Fibroblast of lung (primary cell): Measurements from ENCODE around the gene EZH1. TPM values are rescaled to one million over a fixed set of nuclear protein-coding genes. Genes with fewer than 3 reads are reported as not detected.
"Not testable (repeated sequence)": the region's sequence is repeated elsewhere in the genome, so short reads cannot be mapped to it uniquely, and the experiment has no call there.

Experiments used
- DNase-seq, 2 donors: peaks; one replicate each; pipeline versions ENCODE4 v3.0.0 to v3.0.0-alpha.2; 2010; ENCODE audit warnings: low read depth in 2 of 2
- H2AFZ ChIP-seq: 2 replicates; pipeline ENCODE4 v1.5.1; 2012; ENCODE audit warnings: low read length, control low read depth, inconsistent platforms
- H3K27ac ChIP-seq: 2 replicates; pipeline ENCODE4 v1.5.1; 2011; ENCODE audit warnings: low read length, control low read depth; ENCODE audit not compliant: insufficient read depth
- H3K27me3 ChIP-seq: 2 replicates; pipeline ENCODE4 v1.5.1; 2011; ENCODE audit warnings: mild to moderate bottlenecking, low read length; ENCODE audit not compliant: control insufficient read depth, insufficient read depth
- H3K36me3 ChIP-seq: 2 replicates; pipeline ENCODE4 v1.5.1; 2011; ENCODE audit warnings: low read length; ENCODE audit not compliant: control insufficient read depth, insufficient read depth
- H3K4me1 ChIP-seq: 2 replicates; pipeline ENCODE4 v1.5.1; 2011; ENCODE audit warnings: low read length; ENCODE audit not compliant: control insufficient read depth, insufficient read depth; ENCODE audit errors: extremely low read depth
- H3K4me2 ChIP-seq: 2 replicates; pipeline ENCODE4 v1.5.1; 2011; ENCODE audit warnings: low read length, control low read depth; ENCODE audit not compliant: insufficient read depth; ENCODE audit errors: extremely low read depth
- H3K4me3 ChIP-seq, 4 experiments: fragments of 200-600 bp in 1 of 4; sonication (generic) in 1 of 4; replicated peaks in 1 of 4; 2 replicates each; pipeline ENCODE4 v1.5.1; 2011 to 2016; ENCODE audit warnings: low read length in 4 of 4, low read depth in 3 of 4, mild to moderate bottlenecking in 3 of 4, control low read depth in 2 of 4, inconsistent platforms in 1 of 4, mixed read lengths in 1 of 4; ENCODE audit not compliant: insufficient read depth in 1 of 4; ENCODE audit errors: control extremely low read depth in 1 of 4
- H3K79me2 ChIP-seq: 2 replicates; pipeline ENCODE4 v1.5.1; 2012; ENCODE audit warnings: mild to moderate bottlenecking, low read length, inconsistent platforms; ENCODE audit not compliant: control insufficient read depth, insufficient read depth
- H3K9ac ChIP-seq: 2 replicates; pipeline ENCODE4 v1.5.1; 2011; ENCODE audit warnings: mild to moderate bottlenecking, low read length, control low read depth; ENCODE audit not compliant: insufficient read depth
- H3K9me3 ChIP-seq: 2 replicates; pipeline ENCODE4 v1.5.1; 2012; ENCODE audit warnings: low read depth, low read length; ENCODE audit not compliant: control insufficient read depth, insufficient read depth
- H4K20me1 ChIP-seq: 2 replicates; pipeline ENCODE4 v1.5.1; 2011; ENCODE audit warnings: low read length; ENCODE audit not compliant: control insufficient read depth, insufficient read depth; ENCODE audit errors: extremely low read depth
- CTCF ChIP-seq, 2 donors: IDR thresholded peaks in 1 of 2; conservative IDR thresholded peaks in 1 of 2; 1 replicate in 1 of 2; 2 replicates in 1 of 2; pipeline ENCODE4 v1.5.1; 2011 to 2012; ENCODE audit warnings: low read length in 2 of 2, control low read depth in 1 of 2, inconsistent platforms in 1 of 2, low read depth in 1 of 2, mild to moderate bottlenecking in 1 of 2
- EZH2 ChIP-seq: IDR thresholded peaks from 2 replicates; pipeline ENCODE4 v1.5.1; 2012; ENCODE audit warnings: low read length, control low read depth, mild to moderate bottlenecking; ENCODE audit errors: missing control alignments
- polyA plus RNA-seq, 2 donors: library from polyadenylated mRNA; depleted of rRNA in 1 of 2; stranded (reverse) in 1 of 2; unstranded in 1 of 2; fragments of >200 nt; gene quantifications; 2 replicates each; pipeline ENCODE4 v1.2.1, GENCODE V29; 2011 to 2012; ENCODE audit warnings: missing spikeins in 1 of 2
- total RNA-seq: library from RNA; depleted of rRNA; stranded (reverse); fragments of >200 nt; gene quantifications from 2 replicates; pipeline ENCODE4 v1.2.1, GENCODE V29; 2014

EZH1 gene
- total and polyA plus RNA-seq, 2 donors (not counting 1 experiment from before 2014, with no cell fraction given) = 28.6 to 31.9 TPM

- DNase-seq = no peak
- no peak overlapping the region for H3K27ac ChIP-seq
- peaks cover 4% of the 10 kb centered on the region for H3K79me2 ChIP-seq
- no peaks in the 10 kb centered on the region for H4K20me1 ChIP-seq
- no peaks in the 10 kb centered on the region for H3K27me3 ChIP-seq
- no peaks in the 10 kb centered on the region for H3K9me3 ChIP-seq
- no peak overlapping the region for H2AFZ ChIP-seq
- H3K36me3 ChIP-seq = peaks cover 41% of the 10 kb centered on the region
- no peak overlapping the region for H3K9ac ChIP-seq
- H3K4me1 ChIP-seq = peaks cover 24% of the 10 kb centered on the region
- TF ChIP-seq CTCF (conservative IDR thresholded peaks at IDR 0.05 in 1 of 2, IDR thresholded peaks at IDR 0.05 in 1 of 2; ENCODE audit: low read depth in 1 of 2, low read length in 2 of 2) (no peak), EZH2 (no peak)
- H3K4me2 ChIP-seq = no peak overlapping the region
- no peak overlapping the region for H3K4me3 ChIP-seq
Measured at GRCh38 chr17:42669705-42669976, 75.2 kb downstream of the EZH1 start.

GRCh38 chr17:42667088-42667951 lies 77.5 kb downstream of the EZH1 start:
- no peak overlapping the region for H3K4me3 ChIP-seq
- no peaks in the 10 kb centered on the region for H3K9me3 ChIP-seq
- no peak overlapping the region for H3K9ac ChIP-seq
- H4K20me1 ChIP-seq = no peaks in the 10 kb centered on the region
- H3K79me2 ChIP-seq = no peaks in the 10 kb centered on the region
- TF ChIP-seq EZH2 = no peak
- no peak for TF ChIP-seq CTCF (conservative IDR thresholded peaks at IDR 0.05 in 1 of 2, IDR thresholded peaks at IDR 0.05 in 1 of 2; ENCODE audit: low read depth in 1 of 2, low read length in 2 of 2)
- H3K4me1 ChIP-seq = peaks cover 13% of the 10 kb centered on the region
- no peaks in the 10 kb centered on the region for H3K27me3 ChIP-seq
- peak; percentile 77 to 81 for DNase-seq
- no peak overlapping the region for H2AFZ ChIP-seq
- no peak overlapping the region for H3K4me2 ChIP-seq
- H3K27ac ChIP-seq = peak overlapping the region; percentile 49
- H3K36me3 ChIP-seq = peaks cover 35% of the 10 kb centered on the region

- H3K4me1 ChIP-seq, H3K27me3 ChIP-seq, H3K9ac ChIP-seq, H2AFZ ChIP-seq, H3K4me3 ChIP-seq, H3K9me3 ChIP-seq, H3K27ac ChIP-seq, H3K79me2 ChIP-seq, DNase-seq, H3K4me2 ChIP-seq, H4K20me1 ChIP-seq: not testable (repeated sequence)
- peaks cover 28% of the 10 kb centered on the region for H3K36me3 ChIP-seq
Measured at GRCh38 chr17:42666126-42666525, 78.7 kb downstream of the EZH1 start.
